IPS-15b (cell line): ENCODE data around the gene ATPAF1.
"Not testable (repeated sequence)": the region's sequence is repeated elsewhere in the genome, so short reads cannot be mapped to it uniquely, and the experiment has no call there.

Experiments
- H3K27me3 ChIP-seq: one replicate; pipeline ENCODE4 v1.6.1; 2013; ENCODE audit warnings: low read length; ENCODE audit not compliant: control insufficient read depth, insufficient read depth
- H3K36me3 ChIP-seq: one replicate; pipeline ENCODE4 v1.6.1; 2013; ENCODE audit warnings: low read length; ENCODE audit not compliant: control insufficient read depth, insufficient read depth
- H3K4me1 ChIP-seq: one replicate; pipeline ENCODE4 v1.6.1; 2013; ENCODE audit warnings: mild to moderate bottlenecking, low read length; ENCODE audit not compliant: control insufficient read depth, insufficient read depth
- H3K4me3 ChIP-seq: one replicate; pipeline ENCODE4 v1.5.1; 2013; ENCODE audit warnings: low read depth, low read length
- H3K9ac ChIP-seq: one replicate; pipeline ENCODE4 v1.6.1; 2013; ENCODE audit warnings: low read depth, mild to moderate bottlenecking, low read length
- H3K9me3 ChIP-seq: one replicate; pipeline ENCODE4 v1.6.1; 2013; ENCODE audit warnings: mild to moderate bottlenecking, low read length; ENCODE audit not compliant: control insufficient read depth, insufficient read depth

ATPAF1 gene

GRCh38 chr1:46677339-46677738 lies 9.2 kb upstream of the ATPAF1 start:
- H3K36me3 ChIP-seq: peaks cover 6% of the 10 kb centered on the region
- peaks cover 17% of the 10 kb centered on the region for H3K4me1 ChIP-seq
- H3K9ac ChIP-seq: no peak overlapping the region
- H3K9me3 ChIP-seq: no peaks in the 10 kb centered on the region
- no peak overlapping the region for H3K4me3 ChIP-seq
- no peaks in the 10 kb centered on the region for H3K27me3 ChIP-seq

GRCh38 chr1:46676531-46676930 lies 8.4 kb upstream of the ATPAF1 start:
- H3K27me3 ChIP-seq: no peaks in the 10 kb centered on the region
- peaks cover 3% of the 10 kb centered on the region for H3K36me3 ChIP-seq
- H3K4me1 ChIP-seq: peaks cover 17% of the 10 kb centered on the region
- no peaks in the 10 kb centered on the region for H3K9me3 ChIP-seq
- no peak overlapping the region for H3K4me3 ChIP-seq
- H3K9ac ChIP-seq: no peak overlapping the region

- Histone ChIP-seq H3K27me3 (no peaks in the 10 kb centered on the region), H3K9ac (no peak overlapping the region), H3K4me3 (no peak overlapping the region), H3K36me3 (peaks cover 3% of the 10 kb centered on the region), H3K9me3 (no peaks in the 10 kb centered on the region), H3K4me1 (peaks cover 17% of the 10 kb centered on the region)
Measured at GRCh38 chr1:46675549-46676314, 7.6 kb upstream of the ATPAF1 start.

- Histone ChIP-seq H3K9ac (no peak overlapping the region), H3K4me1 (peaks cover 17% of the 10 kb centered on the region), H3K27me3 (peaks cover 2% of the 10 kb centered on the region), H3K4me3 (no peak overlapping the region), H3K36me3 (no peaks in the 10 kb centered on the region), H3K9me3 (no peaks in the 10 kb centered on the region)
Measured at GRCh38 chr1:46673749-46674182, 5.6 kb upstream of the ATPAF1 start.

- H3K9ac ChIP-seq: no peak overlapping the region
Measured at GRCh38 chr1:46672696-46673095, 4.5 kb upstream of the ATPAF1 start.

GRCh38 chr1:46671554-46671953 lies 3.4 kb upstream of the ATPAF1 start, which contains the start of gene TEX38:
Gene TEX38 (plus strand): TSS chr1:46671854. CDS start chr1:46671935, 81 bp downstream.
- Histone ChIP-seq H3K9me3 (no peaks in the 10 kb centered on the region), H3K36me3 (no peaks in the 10 kb centered on the region), H3K27me3 (peaks cover 2% of the 10 kb centered on the region), H3K4me1 (peaks cover 14% of the 10 kb centered on the region), H3K4me3 (no peak within 1 kb of the TSS), H3K9ac (no peak within 1 kb of the TSS)

More at GRCh38 chr1:46672696-46673095, 4.5 kb upstream of the ATPAF1 start:
- Histone ChIP-seq H3K36me3 (no peaks in the 10 kb centered on the region), H3K4me3 (no peak overlapping the region), H3K27me3 (peaks cover 2% of the 10 kb centered on the region), H3K9me3 (no peaks in the 10 kb centered on the region), H3K4me1 (peaks cover 15% of the 10 kb centered on the region)

GRCh38 chr1:46670134-46670533 lies 2.0 kb upstream of the ATPAF1 start:
- H3K4me3 ChIP-seq: no peak overlapping the region
- peaks cover 2% of the 10 kb centered on the region for H3K27me3 ChIP-seq
- no peaks in the 10 kb centered on the region for H3K36me3 ChIP-seq
- peaks cover 18% of the 10 kb centered on the region for H3K4me1 ChIP-seq
- H3K9me3 ChIP-seq: no peaks in the 10 kb centered on the region
- H3K9ac ChIP-seq: no peak overlapping the region

GRCh38 chr1:46665983-46666382 lies 2.2 kb downstream of the ATPAF1 start:
- no peaks in the 10 kb centered on the region for H3K9me3 ChIP-seq
- H3K36me3 ChIP-seq: peaks cover 5% of the 10 kb centered on the region
- peaks cover 18% of the 10 kb centered on the region for H3K4me1 ChIP-seq
- H3K4me3 ChIP-seq: no peak overlapping the region
- H3K27me3 ChIP-seq: peaks cover 2% of the 10 kb centered on the region
- no peak overlapping the region for H3K9ac ChIP-seq

GRCh38 chr1:46662919-46663318 lies 5.2 kb downstream of the ATPAF1 start:
- H3K27me3 ChIP-seq, H3K9me3 ChIP-seq, H3K36me3 ChIP-seq, H3K4me3 ChIP-seq, H3K9ac ChIP-seq: not testable (repeated sequence)
- H3K4me1 ChIP-seq: peaks cover 18% of the 10 kb centered on the region

- H3K9ac ChIP-seq, H3K27me3 ChIP-seq: not testable (repeated sequence)
- H3K36me3 ChIP-seq: peaks cover 10% of the 10 kb centered on the region
Measured at GRCh38 chr1:46660116-46660515, 8.0 kb downstream of the ATPAF1 start.

GRCh38 chr1:46659307-46659870 lies 8.8 kb downstream of the ATPAF1 start:
- Histone ChIP-seq H3K4me1 (no peaks in the 10 kb centered on the region), H3K4me3 (no peak overlapping the region), H3K36me3 (peaks cover 8% of the 10 kb centered on the region), H3K9ac (no peak overlapping the region), H3K27me3 (no peaks in the 10 kb centered on the region), H3K9me3 (no peaks in the 10 kb centered on the region)

More at GRCh38 chr1:46660116-46660515, 8.0 kb downstream of the ATPAF1 start:
- not testable (repeated sequence) for H3K4me1 ChIP-seq, H3K4me3 ChIP-seq, H3K9me3 ChIP-seq

GRCh38 chr1:46657775-46658174 lies 10.4 kb downstream of the ATPAF1 start:
- no peaks in the 10 kb centered on the region for H3K4me1 ChIP-seq
- no peak overlapping the region for H3K4me3 ChIP-seq
- H3K9me3 ChIP-seq: no peaks in the 10 kb centered on the region
- peaks cover 5% of the 10 kb centered on the region for H3K36me3 ChIP-seq
- no peak overlapping the region for H3K9ac ChIP-seq
- H3K27me3 ChIP-seq: no peaks in the 10 kb centered on the region
